K562 (cell line): Measurements from ENCODE around the gene WDR27. TPM values are rescaled to one million over a fixed set of nuclear protein-coding genes. Genes with fewer than 3 reads are reported as not detected.

Source experiments
- BHLHE40 ChIP-seq: IDR thresholded peaks from 2 replicates; pipeline ENCODE4 v1.6.1; 2011; ENCODE audit warnings: low read length, improper control_type of control experiment
- EP400 ChIP-seq: fragments of 450-650 bp; IDR thresholded peaks from 2 replicates; pipeline ENCODE4 v1.6.1; 2017; ENCODE audit warnings: antibody characterized with exemption, mild to moderate bottlenecking, moderate library complexity
- FOSL1 ChIP-seq: fragments of 200-800 bp; sonication (Bioruptor generic); conservative IDR thresholded peaks from 2 replicates; pipeline ENCODE4 v1.6.1; 2016; ENCODE audit warnings: missing genetic modification characterization, missing compliant biosample characterization
- ID3 ChIP-seq, 2 experiments: fragments of 250-450 bp in 1 of 2; fragments of 450-650 bp in 1 of 2; sonication (Bioruptor Pico) in 1 of 2; IDR thresholded peaks; 2 replicates each; pipeline versions ENCODE4 v1.6.1 to v1.8.0; 2016 to 2021; ENCODE audit warnings: mild to moderate bottlenecking in 2 of 2, moderate library complexity in 2 of 2, missing compliant biosample characterization in 1 of 2, missing genetic modification characterization in 1 of 2
- NBN ChIP-seq: fragments of 450-650 bp; IDR thresholded peaks from 2 replicates; pipeline ENCODE4 v1.6.1; 2016; ENCODE audit warnings: low read depth, mild to moderate bottlenecking
- PCBP1 ChIP-seq: fragments of 200-400 bp; formaldehyde crosslinking; IDR thresholded peaks from 2 replicates; pipeline ENCODE4 v1.6.1; 2018; ENCODE audit warnings: mild to moderate bottlenecking, low read depth, low read length; ENCODE audit not compliant: poor library complexity, severe bottlenecking
- RFX1 ChIP-seq: fragments of 450-650 bp; IDR thresholded peaks from 2 replicates; pipeline ENCODE4 v1.6.1; 2016; ENCODE audit warnings: mild to moderate bottlenecking, moderate library complexity
- ZBTB40 ChIP-seq, 2 experiments: fragments of 450-650 bp in 1 of 2; sonication (generic) in 1 of 2; formaldehyde crosslinking in 1 of 2; IDR thresholded peaks; 2 replicates each; pipeline versions ENCODE4 v1.7.1 to v1.9.0; 2016 to 2022; ENCODE audit warnings: inconsistent platforms in 1 of 2, mild to moderate bottlenecking in 1 of 2, missing genetic modification reagents in 1 of 2
- ZNF77 ChIP-seq: fragments of 250-450 bp; sonication (Bioruptor Pico); IDR thresholded peaks from 2 replicates; pipeline ENCODE4 v1.5.0; 2020
- polyA plus RNA-seq, 8 experiments: library from polyadenylated mRNA; depleted of rRNA in 4 of 8; stranded (reverse) in 5 of 8; unstranded in 3 of 8; fragments of >200 nt; fragmentation: Nextera tagmentation in 2 of 8; fragmentation: Illumina TruSeq in 1 of 8; extraction: Ambion mirVana in 2 of 8; extraction: Trizol in 1 of 8; gene quantifications; 2 replicates each; pipeline versions ENCODE4 v1.2.1 to v1.2.3, GENCODE V29; 2011 to 2014; ENCODE audit warnings: inconsistent platforms in 1 of 8, missing spikeins in 1 of 8
- total RNA-seq, 7 experiments: library from RNA; depleted of rRNA in 6 of 7; stranded (reverse); fragments of >200 nt in 6 of 7; fragmentation: Illumina TruSeq in 2 of 7; extraction: Trizol in 2 of 7; gene quantifications; 2 replicates each; pipeline versions ENCODE4 v1.2.1 to v1.2.3, GENCODE V29; 2011 to 2021; ENCODE audit warnings: low replicate concordance in 1 of 7
- TF ChIP-seq, protein P1 (sequence below): sonication (generic); formaldehyde crosslinking; IDR thresholded peaks from 2 replicates; pipeline ENCODE4 v1.9.0; 2022; ENCODE audit warnings: mild to moderate bottlenecking, missing genetic modification reagents

The WDR27 gene
- total and polyA plus RNA-seq, 9 of the 15 experiments (the other 6 are each of a cell fraction or from before 2014, with no cell fraction given) = 4.3 to 77.2 (median 22.7) TPM

DNA sequence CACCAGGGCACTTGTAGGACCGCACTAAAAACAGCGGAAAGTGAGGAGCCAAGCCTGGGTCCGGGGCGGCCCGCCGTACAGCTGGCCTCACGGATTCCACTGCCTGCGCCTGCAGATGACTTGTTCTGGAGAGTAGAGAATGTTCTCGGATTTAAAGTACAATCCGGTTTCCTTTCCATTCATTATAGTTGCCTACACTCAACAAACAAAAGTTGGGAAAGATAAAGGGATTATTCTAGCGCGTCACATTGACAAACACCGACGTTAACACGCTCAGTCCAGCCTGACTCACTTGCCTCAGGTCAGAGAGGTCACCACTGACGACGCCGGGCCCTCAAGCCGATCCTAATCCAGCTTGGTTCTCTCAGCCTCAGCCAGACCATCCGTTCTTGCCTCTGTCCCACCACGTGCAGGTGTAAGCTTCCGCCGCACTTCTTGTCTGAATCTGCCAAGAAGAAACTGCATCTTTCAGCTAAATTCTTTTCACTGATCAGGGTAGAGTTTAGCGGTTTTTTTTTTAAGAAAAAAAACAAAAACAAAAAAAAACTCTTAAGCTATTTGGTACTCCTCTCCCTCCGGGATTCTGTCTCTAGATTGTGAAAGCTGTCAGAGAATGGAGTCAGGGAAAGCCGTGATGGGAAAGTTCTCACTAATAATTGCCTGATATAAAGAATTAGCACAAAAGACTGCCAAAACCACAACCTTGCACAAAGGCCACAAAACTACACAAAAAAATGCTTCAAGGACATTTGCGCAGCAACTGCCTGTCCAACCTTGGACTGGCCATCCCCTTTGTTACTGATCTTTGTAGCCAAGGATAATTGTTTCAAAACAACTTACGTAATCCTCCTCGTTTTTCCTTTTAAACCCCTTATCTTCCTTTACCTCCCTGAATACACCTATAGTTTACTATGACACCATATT is 23.6 kb upstream of the WDR27 start (continued):
- TF ChIP-seq ZBTB40 (IDR thresholded peaks at IDR 0.05) (0 out of 2 replicates have a peak, but pooled peaks have one; percentile 19), ZBTB40 (CRISPR knock-in tag; IDR thresholded peaks at IDR 0.05) (no peak), FOSL1 (tag) (peak; percentile 89), BHLHE40 (peak; percentile 23; the same call in 1 of the 2 replicates), PCBP1 (no peak), NBN (0 out of 2 replicates have a peak, but pooled peaks have one; percentile 37), RFX1 (0 out of 2 replicates have a peak, but pooled peaks have one; percentile 23), EP400 (peak; percentile 54), ID3 (CRISPR knock-in tag; IDR thresholded peaks at IDR 0.05) (no peak), ID3 (tag; IDR thresholded peaks at IDR 0.05) (0 out of 2 replicates have a peak, but pooled peaks have one; percentile 81), ZNF77 (CRISPR knock-in tag) (no peak)
- TF ChIP-seq, protein P1, sequence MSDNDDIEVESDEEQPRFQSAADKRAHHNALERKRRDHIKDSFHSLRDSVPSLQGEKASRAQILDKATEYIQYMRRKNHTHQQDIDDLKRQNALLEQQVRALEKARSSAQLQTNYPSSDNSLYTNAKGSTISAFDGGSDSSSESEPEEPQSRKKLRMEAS = peak; percentile 16; the same call in 1 of the 2 replicates
